OCI-LY3 (cell line): ENCODE results near the gene METTL24.

Experiments
- H2AFZ ChIP-seq: fragments of 200-600, 300-600 bp; shearing (Covaris generic); 2 replicates; pipeline ENCODE4 v1.6.0; 2014; ENCODE audit warnings: antibody characterized with exemption, low read depth, low read length
- H3K27ac ChIP-seq: fragments of 200-600, 300-600 bp; sonication (generic); 2 replicates; pipeline ENCODE4 v1.5.1; 2014; ENCODE audit warnings: mild to moderate bottlenecking, low read length, moderate library complexity, mixed read lengths
- H3K27me3 ChIP-seq: fragments of 200-600, 300-600 bp; sonication (generic); 2 replicates; pipeline ENCODE4 v1.6.1; 2014; ENCODE audit warnings: low read depth, low read length, mixed read lengths
- H3K36me3 ChIP-seq: fragments of 200-600, 300-600 bp; sonication (generic); replicated peaks from 2 replicates; pipeline ENCODE3; 2014; ENCODE audit warnings: low read depth, low read length, mixed read lengths
- H3K4me1 ChIP-seq: fragments of 300-600, 200-600 bp; sonication (generic); 2 replicates; pipeline ENCODE4 v1.6.1; 2014; ENCODE audit warnings: low read length, mixed read lengths
- H3K4me2 ChIP-seq: fragments of 200-600, 300-600 bp; sonication (generic); 2 replicates; pipeline ENCODE4 v1.6.1; 2014; ENCODE audit warnings: low read length, mixed read lengths
- H3K4me3 ChIP-seq: fragments of 300-600, 200-600 bp; sonication (generic); 2 replicates; pipeline ENCODE4 v1.5.1; 2014; ENCODE audit warnings: antibody characterized with exemption, mild to moderate bottlenecking, low read length, moderate library complexity
- H3K79me2 ChIP-seq: fragments of 300-600, 200-600 bp; shearing (Covaris generic); 2 replicates; pipeline ENCODE4 v1.6.1; 2014; ENCODE audit warnings: mild to moderate bottlenecking, low read length, mixed read lengths
- H3K9ac ChIP-seq: fragments of 300-600, 200-600 bp; shearing (Covaris generic); 2 replicates; pipeline ENCODE4 v1.6.0; 2014; ENCODE audit warnings: mild to moderate bottlenecking, low read length, moderate library complexity
- H3K9me3 ChIP-seq: fragments of 200-600, 300-600 bp; shearing (Covaris generic); 2 replicates; pipeline ENCODE4 v1.6.1; 2014; ENCODE audit warnings: low read length, mixed read lengths; ENCODE audit not compliant: insufficient read depth
- H4K20me1 ChIP-seq: fragments of 200-600, 300-600 bp; sonication (generic); 2 replicates; pipeline ENCODE4 v1.6.1; 2016; ENCODE audit warnings: low read length, mixed read lengths; ENCODE audit not compliant: insufficient read depth
- EZH2phosphoT487 ChIP-seq: fragments of 200-600 bp; shearing (Covaris generic); IDR thresholded peaks from 2 replicates; pipeline ENCODE4 v1.6.1; 2018; ENCODE audit warnings: antibody characterized with exemption, mixed run types, low read depth
- TF ChIP-seq, protein P1 (sequence below): fragments of 200-600, 300-600 bp; sonication (generic); IDR thresholded peaks from 2 replicates; pipeline ENCODE4 v1.5.1; 2014; ENCODE audit warnings: antibody characterized with exemption, low read length, low read depth

Gene METTL24

DNA sequence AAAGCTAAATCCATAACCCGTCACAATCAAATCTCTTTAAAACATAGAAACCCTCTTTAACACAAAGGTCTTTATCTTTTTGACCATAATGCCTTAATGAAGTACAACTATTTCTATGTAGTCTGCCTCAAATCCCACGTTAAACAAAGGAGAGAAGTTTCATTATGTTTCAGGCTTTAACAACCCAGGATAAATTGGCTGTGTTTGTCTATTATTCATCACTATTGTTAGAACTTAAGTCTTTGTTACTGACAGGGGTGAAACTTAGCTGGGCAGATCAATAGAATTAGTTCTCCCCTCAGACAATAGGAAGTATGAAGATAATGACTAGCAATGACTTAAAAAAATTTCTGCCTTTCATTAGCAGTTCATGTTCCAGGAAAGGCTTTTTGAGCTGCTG, 10.1 kb upstream of the METTL24 start:
- H3K4me1 ChIP-seq = no peaks in the 10 kb centered on the region
- no peaks in the 10 kb centered on the region for H4K20me1 ChIP-seq
- H3K36me3 ChIP-seq = no peaks in the 10 kb centered on the region
- no peak overlapping the region for H3K9ac ChIP-seq
- TF ChIP-seq, protein P1, sequence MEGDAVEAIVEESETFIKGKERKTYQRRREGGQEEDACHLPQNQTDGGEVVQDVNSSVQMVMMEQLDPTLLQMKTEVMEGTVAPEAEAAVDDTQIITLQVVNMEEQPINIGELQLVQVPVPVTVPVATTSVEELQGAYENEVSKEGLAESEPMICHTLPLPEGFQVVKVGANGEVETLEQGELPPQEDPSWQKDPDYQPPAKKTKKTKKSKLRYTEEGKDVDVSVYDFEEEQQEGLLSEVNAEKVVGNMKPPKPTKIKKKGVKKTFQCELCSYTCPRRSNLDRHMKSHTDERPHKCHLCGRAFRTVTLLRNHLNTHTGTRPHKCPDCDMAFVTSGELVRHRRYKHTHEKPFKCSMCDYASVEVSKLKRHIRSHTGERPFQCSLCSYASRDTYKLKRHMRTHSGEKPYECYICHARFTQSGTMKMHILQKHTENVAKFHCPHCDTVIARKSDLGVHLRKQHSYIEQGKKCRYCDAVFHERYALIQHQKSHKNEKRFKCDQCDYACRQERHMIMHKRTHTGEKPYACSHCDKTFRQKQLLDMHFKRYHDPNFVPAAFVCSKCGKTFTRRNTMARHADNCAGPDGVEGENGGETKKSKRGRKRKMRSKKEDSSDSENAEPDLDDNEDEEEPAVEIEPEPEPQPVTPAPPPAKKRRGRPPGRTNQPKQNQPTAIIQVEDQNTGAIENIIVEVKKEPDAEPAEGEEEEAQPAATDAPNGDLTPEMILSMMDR = no peak
- no peak for TF ChIP-seq EZH2phosphoT487
- no peak overlapping the region for H3K4me3 ChIP-seq
- no peak overlapping the region for H3K27ac ChIP-seq
- no peak overlapping the region for H2AFZ ChIP-seq
- no peaks in the 10 kb centered on the region for H3K79me2 ChIP-seq
- 0 out of 2 replicates have a peak, but pooled peaks cover 5% of the 10 kb centered on the region for H3K27me3 ChIP-seq
- no peak overlapping the region for H3K4me2 ChIP-seq
- no peaks in the 10 kb centered on the region for H3K9me3 ChIP-seq

- H2AFZ ChIP-seq = no peak overlapping the region
- no peaks in the 10 kb centered on the region for H3K36me3 ChIP-seq
- no peak overlapping the region for H3K4me3 ChIP-seq
- TF ChIP-seq EZH2phosphoT487 = no peak
- TF ChIP-seq, protein P1 = no peak
- H3K4me2 ChIP-seq = no peak overlapping the region
- H3K9ac ChIP-seq = no peak overlapping the region
- H3K27ac ChIP-seq = no peak overlapping the region
- H4K20me1 ChIP-seq = no peaks in the 10 kb centered on the region
- no peaks in the 10 kb centered on the region for H3K4me1 ChIP-seq
- no peaks in the 10 kb centered on the region for H3K9me3 ChIP-seq
- no peaks in the 10 kb centered on the region for H3K79me2 ChIP-seq
- 0 out of 2 replicates have a peak, but pooled peaks cover 5% of the 10 kb centered on the region for H3K27me3 ChIP-seq
Measured at GRCh38 chr6:110367825-110368224, 9.7 kb upstream of the METTL24 start.

DNA sequence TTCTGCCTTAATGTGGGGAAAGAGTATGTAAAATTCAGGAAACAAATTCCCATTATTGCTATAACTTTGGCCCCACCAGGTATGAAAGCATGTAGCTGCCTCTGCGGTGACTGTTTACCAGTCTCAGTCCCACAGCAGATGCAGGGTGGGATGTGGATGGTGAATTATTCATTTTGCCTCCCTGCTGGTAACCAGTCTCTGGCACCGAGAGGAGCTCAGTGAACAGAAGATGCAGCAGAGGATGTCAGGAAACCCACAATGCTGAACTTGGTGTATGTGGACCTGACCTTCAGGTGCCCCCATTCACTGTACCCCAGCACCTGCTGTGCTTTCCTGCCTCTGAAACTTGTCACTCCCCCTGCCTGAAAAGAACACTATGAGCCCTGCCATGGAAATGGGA, 8.8 kb upstream of the METTL24 start:
- Histone ChIP-seq H3K27me3 (0 out of 2 replicates have a peak, but pooled peaks cover 5% of the 10 kb centered on the region), H2AFZ (no peak overlapping the region), H3K79me2 (no peaks in the 10 kb centered on the region), H3K4me3 (no peak overlapping the region), H3K27ac (no peak overlapping the region), H3K4me1 (no peaks in the 10 kb centered on the region), H3K9me3 (no peaks in the 10 kb centered on the region), H3K4me2 (no peak overlapping the region), H3K9ac (no peak overlapping the region), H3K36me3 (no peaks in the 10 kb centered on the region), H4K20me1 (no peaks in the 10 kb centered on the region)
- TF ChIP-seq, protein P1 = no peak
- no peak for TF ChIP-seq EZH2phosphoT487

DNA sequence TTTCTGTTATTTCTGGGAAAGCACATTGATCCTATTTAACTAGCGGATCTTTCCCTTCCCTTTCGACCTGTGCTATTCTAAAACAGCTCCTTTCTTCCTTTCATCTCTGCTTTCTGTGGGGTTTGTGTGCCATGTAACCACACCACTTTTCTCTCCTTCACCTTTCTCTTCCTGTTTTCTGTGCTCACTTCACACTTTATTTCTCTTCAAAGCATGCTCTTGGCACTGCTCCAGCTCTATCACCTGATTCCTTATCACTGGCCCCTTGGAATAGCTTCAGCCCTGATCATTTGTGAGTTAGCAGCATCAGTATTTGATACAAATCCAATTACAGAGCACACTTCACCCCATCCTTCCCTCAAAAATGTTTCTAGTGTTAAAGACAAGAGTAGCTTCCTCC, 8.1 kb upstream of the METTL24 start:
- Histone ChIP-seq H2AFZ (no peak overlapping the region), H3K9ac (no peak overlapping the region), H3K9me3 (no peaks in the 10 kb centered on the region), H3K79me2 (no peaks in the 10 kb centered on the region), H3K4me1 (no peaks in the 10 kb centered on the region), H4K20me1 (no peaks in the 10 kb centered on the region), H3K4me3 (no peak overlapping the region), H3K27me3 (0 out of 2 replicates have a peak, but pooled peaks cover 5% of the 10 kb centered on the region), H3K4me2 (no peak overlapping the region), H3K36me3 (no peaks in the 10 kb centered on the region), H3K27ac (no peak overlapping the region)
- TF ChIP-seq, protein P1 = no peak
- TF ChIP-seq EZH2phosphoT487 = no peak
